HG02981 (cell line): Measurements from ENCODE around the gene MTF1.

ENCODE experiments used
- ATAC-seq: cut with Tn5 transposase; IDR thresholded peaks from one replicate; pipeline ENCODE4 v1.9.1; 2021; ENCODE audit warnings: mild to moderate bottlenecking, moderate library complexity; ENCODE audit not compliant: unreplicated experiment

Gene MTF1

GRCh38 chr1:37868466-37868865 lies 9.1 kb upstream of the MTF1 start:
- no peak for ATAC-seq

GRCh38 chr1:37867784-37868183 lies 8.4 kb upstream of the MTF1 start:
- no peak for ATAC-seq

- ATAC-seq, result no peak
Measured at GRCh38 chr1:37866491-37866890, 7.1 kb upstream of the MTF1 start.

- ATAC-seq, result no peak
Measured at GRCh38 chr1:37865348-37866120, 6.1 kb upstream of the MTF1 start.

GRCh38 chr1:37862330-37862729 lies 2.9 kb upstream of the MTF1 start:
- no peak for ATAC-seq

- ATAC-seq, result no peak
Measured at GRCh38 chr1:37861151-37861550, 1.8 kb upstream of the MTF1 start.

GRCh38 chr1:37860346-37860666 lies 914 bp upstream of the MTF1 start:
- ATAC-seq, result no peak

- ATAC-seq, result no peak
Measured at GRCh38 chr1:37858931-37859506, 373 bp downstream of the MTF1 start.

- no peak for ATAC-seq
Measured at GRCh38 chr1:37854406-37854805, 5.0 kb downstream of the MTF1 start.

- no peak for ATAC-seq
Measured at GRCh38 chr1:37853157-37853556, 6.2 kb downstream of the MTF1 start.

GRCh38 chr1:37851782-37852210 lies 7.6 kb downstream of the MTF1 start:
- ATAC-seq, result no peak

GRCh38 chr1:37851262-37851661 lies 8.1 kb downstream of the MTF1 start:
- no peak for ATAC-seq

GRCh38 chr1:37850352-37850955 lies 8.9 kb downstream of the MTF1 start:
- ATAC-seq, result no peak

GRCh38 chr1:37849480-37849879 lies 9.9 kb downstream of the MTF1 start:
- no peak for ATAC-seq

- no peak for ATAC-seq
Measured at GRCh38 chr1:37846647-37847339, 12.6 kb downstream of the MTF1 start.

GRCh38 chr1:37845786-37846185 lies 13.6 kb downstream of the MTF1 start:
- no peak for ATAC-seq

GRCh38 chr1:37845049-37845646 lies 14.2 kb downstream of the MTF1 start:
- ATAC-seq, result no peak

- no peak for ATAC-seq
Measured at GRCh38 chr1:37844536-37844935, 14.9 kb downstream of the MTF1 start.

GRCh38 chr1:37841652-37842051 lies 17.7 kb downstream of the MTF1 start:
- no peak for ATAC-seq

GRCh38 chr1:37840711-37841110 lies 18.7 kb downstream of the MTF1 start:
- no peak for ATAC-seq

GRCh38 chr1:37839676-37840075 lies 19.7 kb downstream of the MTF1 start:
- no peak for ATAC-seq
